Epithelial cell of umbilical artery (primary cell): ENCODE data around the gene ZBED6. TPM values are rescaled to one million over a fixed set of nuclear protein-coding genes. Genes with fewer than 3 reads are reported as not detected.

Experiments used
- total RNA-seq: library from RNA; depleted of rRNA; stranded (reverse); fragments of >200 nt; gene quantifications from 2 replicates; pipeline ENCODE4 v1.2.3, GENCODE V29; 2014

ZBED6 gene, protein sequence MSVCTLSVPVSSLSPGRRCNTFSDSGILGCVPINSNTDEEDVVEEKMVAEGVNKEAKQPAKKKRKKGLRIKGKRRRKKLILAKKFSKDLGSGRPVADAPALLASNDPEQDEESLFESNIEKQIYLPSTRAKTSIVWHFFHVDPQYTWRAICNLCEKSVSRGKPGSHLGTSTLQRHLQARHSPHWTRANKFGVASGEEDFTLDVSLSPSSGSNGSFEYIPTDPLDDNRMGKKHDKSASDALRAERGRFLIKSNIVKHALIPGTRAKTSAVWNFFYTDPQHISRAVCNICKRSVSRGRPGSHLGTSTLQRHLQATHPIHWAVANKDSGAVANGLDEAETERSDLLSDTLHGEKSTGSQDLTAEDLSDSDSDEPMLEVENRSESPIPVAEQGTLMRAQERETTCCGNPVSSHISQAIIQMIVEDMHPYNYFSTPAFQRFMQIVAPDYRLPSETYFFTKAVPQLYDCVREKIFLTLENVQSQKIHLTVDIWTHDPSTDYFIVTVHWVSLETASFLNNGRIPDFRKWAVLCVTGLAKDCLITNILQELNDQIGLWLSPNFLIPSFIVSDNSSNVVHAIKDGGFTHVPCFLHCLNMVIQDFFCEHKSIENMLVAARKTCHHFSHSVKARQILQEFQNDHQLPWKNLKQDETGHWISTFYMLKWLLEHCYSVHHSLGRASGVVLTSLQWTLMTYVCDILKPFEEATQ (N-terminal part only)
- total RNA-seq = 8.4 and 12.3 TPM in 2 replicates

DNA sequence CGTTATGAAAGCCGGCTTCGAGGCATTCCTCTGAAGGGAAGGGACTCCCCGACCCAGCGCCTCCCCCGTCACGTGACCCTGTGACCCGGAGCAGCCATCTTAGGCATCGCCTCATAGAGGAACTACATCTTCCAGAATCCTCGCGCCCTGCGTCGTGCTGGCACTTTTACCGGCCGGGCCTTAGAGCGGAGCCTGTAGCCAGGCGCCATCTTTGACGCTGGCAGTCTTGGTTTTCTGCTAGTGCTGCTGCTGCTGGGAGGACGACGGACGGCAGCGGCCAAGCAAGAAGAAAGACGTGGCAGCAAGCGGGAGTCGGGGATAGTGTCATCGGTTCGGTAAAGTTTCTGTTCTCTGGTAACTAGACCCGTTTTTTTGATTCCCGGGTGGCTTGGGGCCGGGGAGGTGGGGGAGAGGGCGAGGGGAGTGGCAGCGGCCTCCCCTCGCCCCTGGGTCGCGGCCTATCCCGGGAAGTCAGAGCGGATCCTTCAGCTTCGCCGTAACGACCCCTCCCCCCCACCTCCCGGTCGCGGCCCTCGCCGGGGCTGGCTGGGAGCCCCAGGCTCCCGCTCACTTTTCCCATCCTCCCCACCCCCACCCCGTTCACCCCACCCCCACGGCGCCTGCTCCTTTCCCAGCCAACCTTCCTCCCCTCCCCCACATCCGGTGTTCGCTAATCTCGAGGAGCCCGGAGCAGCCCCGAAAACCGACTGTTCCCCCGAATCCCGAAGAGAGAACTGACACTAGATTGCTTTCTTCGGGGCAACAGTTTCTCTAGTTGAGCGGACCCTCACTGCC, at the start of gene ZBED6, which contains the start of gene ZC3H11A:
Gene ZBED6, plus strand, starts transcription at position 183 of the 795 bp plus-strand sequence. CDS start 1,900 bp downstream, outside the sequence.
Gene ZC3H11A, plus strand, starts transcription at position 183 of the 795 bp plus-strand sequence. CDS start 21,448 bp downstream, outside the sequence.

DNA sequence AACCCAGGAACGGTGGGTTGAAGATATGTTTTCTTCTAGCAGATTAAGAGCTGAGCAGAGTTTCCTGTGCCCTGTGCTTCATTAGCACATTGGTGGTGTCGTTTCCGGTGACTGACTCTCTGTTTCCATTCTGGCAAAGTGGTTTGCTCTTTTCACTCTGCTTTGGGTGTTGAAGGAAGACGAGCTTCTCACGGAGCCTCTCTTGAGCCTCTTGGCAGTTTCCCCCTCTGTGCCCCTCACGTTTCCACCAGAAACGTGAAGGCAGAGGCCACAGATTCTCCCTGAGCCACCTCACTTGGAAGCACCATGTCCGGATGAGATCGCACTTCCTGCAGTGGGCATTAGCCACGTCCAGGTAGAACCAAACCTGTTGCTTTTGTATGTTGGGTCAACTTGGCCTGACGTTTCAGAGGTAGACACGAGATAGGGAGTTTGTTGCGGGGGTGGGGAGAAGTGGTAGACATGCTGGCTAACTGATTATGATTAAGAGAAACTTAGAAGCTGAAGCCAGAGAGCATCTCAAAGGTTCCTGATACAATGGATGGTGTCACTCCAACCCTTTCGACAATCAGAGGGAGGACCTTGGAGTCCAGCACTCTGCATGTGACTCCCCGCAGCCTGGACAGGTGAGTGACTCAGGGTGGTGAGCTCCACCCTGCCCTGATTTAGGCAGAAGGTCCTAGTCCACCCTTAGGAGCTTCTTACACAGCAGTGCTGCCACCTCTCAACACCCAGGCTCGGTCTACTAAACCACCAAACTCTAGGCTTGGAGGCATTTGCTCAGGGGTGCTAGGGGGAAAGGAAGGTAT, 30.2 kb upstream of the ZBED6 start, which contains the start of gene LAX1:
Gene LAX1, plus strand, starts transcription at position 155 of the 809 bp plus-strand sequence. Its CDS starts 383 bp downstream, at position 538.

Other genes with a start within 250 kb of the ZBED6 start
- gene ATP2B4, start 168.8 kb upstream of the ZBED6 start, total RNA-seq = 47.4 and 50.0 TPM in 2 replicates
- gene LAX1, start 30.4 kb upstream of the ZBED6 start, total RNA-seq = under 0.01 TPM in 2 replicates
- 83.1 and 84.1 TPM in 2 replicates for gene ZC3H11A, start within 50 bp of the ZBED6 start, total RNA-seq
- gene SNRPE, start 66.0 kb downstream of the ZBED6 start, total RNA-seq = 93.3 and 134 TPM in 2 replicates